TTC549 (cell line): Measurements from ENCODE around the gene SLC22A23.

ENCODE experiments used
- FAIRE-seq: peaks from 2 replicates; lab custom pipeline; 2012; peaks lifted over from hg19 to GRCh38; lab: Jason Lieb, UNC

Gene SLC22A23

GRCh38 chr6:3456898-3457709 lies at the start of gene SLC22A23:
Gene SLC22A23, minus strand, starts transcription at chr6:3457050. Its CDS starts 491 bp downstream, at chr6:3456559.
- FAIRE-seq, result no peak

- FAIRE-seq, result no peak
Measured at GRCh38 chr6:3506200-3506599, 49.4 kb upstream of the SLC22A23 start.

- no peak for FAIRE-seq
Measured at GRCh38 chr6:3504938-3505805, 48.3 kb upstream of the SLC22A23 start.

GRCh38 chr6:3504354-3504753 lies 47.5 kb upstream of the SLC22A23 start:
- FAIRE-seq, result no peak

GRCh38 chr6:3501826-3502500 lies 45.1 kb upstream of the SLC22A23 start:
- FAIRE-seq, result no peak

- no peak for FAIRE-seq
Measured at GRCh38 chr6:3500262-3501014, 43.6 kb upstream of the SLC22A23 start.

GRCh38 chr6:3499603-3500002 lies 42.8 kb upstream of the SLC22A23 start:
- no peak for FAIRE-seq

GRCh38 chr6:3496395-3496794 lies 39.5 kb upstream of the SLC22A23 start:
- FAIRE-seq, result no peak

- FAIRE-seq, result no peak
Measured at GRCh38 chr6:3494391-3495100, 37.7 kb upstream of the SLC22A23 start.

GRCh38 chr6:3490625-3490980 lies 33.8 kb upstream of the SLC22A23 start:
- FAIRE-seq, result no peak

- FAIRE-seq, result no peak
Measured at GRCh38 chr6:3489961-3490624, 33.2 kb upstream of the SLC22A23 start.

GRCh38 chr6:3489027-3489757 lies 32.3 kb upstream of the SLC22A23 start:
- no peak for FAIRE-seq

GRCh38 chr6:3484946-3485345 lies 28.1 kb upstream of the SLC22A23 start:
- FAIRE-seq, result no peak

- FAIRE-seq, result no peak
Measured at GRCh38 chr6:3484192-3484591, 27.3 kb upstream of the SLC22A23 start.

GRCh38 chr6:3483675-3484074 lies 26.8 kb upstream of the SLC22A23 start:
- no peak for FAIRE-seq

- no peak for FAIRE-seq
Measured at GRCh38 chr6:3482869-3483268, 26.0 kb upstream of the SLC22A23 start.

- FAIRE-seq, result no peak
Measured at GRCh38 chr6:3481640-3482039, 24.8 kb upstream of the SLC22A23 start.

- no peak for FAIRE-seq
Measured at GRCh38 chr6:3480009-3480408, 23.2 kb upstream of the SLC22A23 start.

GRCh38 chr6:3473773-3474172 lies 16.9 kb upstream of the SLC22A23 start:
- FAIRE-seq, result no peak

GRCh38 chr6:3471711-3472110 lies 14.9 kb upstream of the SLC22A23 start:
- FAIRE-seq, result no peak
